HG03159 (cell line): Measurements from ENCODE around the gene CNTN2.

ENCODE experiments used
- ATAC-seq: cut with Tn5 transposase; IDR thresholded peaks from one replicate; pipeline ENCODE4 v1.9.1; 2021; ENCODE audit warnings: mild to moderate bottlenecking, moderate library complexity; ENCODE audit not compliant: unreplicated experiment

CNTN2 gene

GRCh38 chr1:205020466-205020865 is 22.5 kb upstream of the CNTN2 start:
- no peak for ATAC-seq

GRCh38 chr1:205024679-205025078 is 18.3 kb upstream of the CNTN2 start:
- ATAC-seq: no peak

DNA sequence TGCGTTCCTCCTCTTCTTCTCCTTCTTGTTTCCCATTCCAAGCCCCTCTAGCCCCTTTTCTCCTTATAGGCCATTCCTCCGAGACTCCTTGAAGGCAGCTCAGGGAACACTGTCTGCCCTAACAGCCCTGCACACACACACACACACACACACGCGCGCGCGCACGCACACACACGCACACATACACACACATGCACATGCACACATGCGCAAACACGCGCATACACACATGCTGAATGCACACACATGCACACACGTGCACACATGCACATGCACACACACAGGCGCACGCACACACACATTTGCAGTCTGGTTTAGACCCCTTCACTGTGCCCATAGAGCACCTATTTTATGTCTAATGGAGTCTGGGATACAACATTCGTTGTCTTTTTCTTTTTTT is 17.8 kb upstream of the CNTN2 start:
- ATAC-seq: no peak

DNA sequence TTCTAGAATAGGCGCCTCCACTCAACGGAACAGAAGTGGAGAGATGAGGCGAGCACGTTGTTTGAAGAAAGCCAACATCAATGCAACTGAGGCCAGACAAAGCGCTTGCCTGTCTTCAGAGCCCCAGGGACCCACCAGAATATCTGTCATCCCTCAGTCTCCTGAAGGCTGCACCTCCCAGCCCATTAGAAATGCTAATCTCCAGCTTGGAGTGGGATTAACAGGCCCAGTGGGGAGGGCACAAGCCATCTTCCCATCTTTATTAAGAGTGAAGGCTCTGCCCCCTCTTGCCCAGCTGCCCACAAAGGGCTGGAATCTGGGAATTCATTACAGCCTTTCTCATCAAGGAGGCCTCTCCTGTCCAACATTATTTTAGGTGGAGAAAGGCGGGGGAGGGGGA is 16.8 kb upstream of the CNTN2 start:
- ATAC-seq: no peak

- ATAC-seq: no peak
Measured at GRCh38 chr1:205028390-205028789, 14.6 kb upstream of the CNTN2 start.

GRCh38 chr1:205028924-205029323 is 14.1 kb upstream of the CNTN2 start:
- no peak for ATAC-seq

GRCh38 chr1:205030241-205030640 is 12.8 kb upstream of the CNTN2 start:
- ATAC-seq: no peak

- ATAC-seq: no peak
Measured at GRCh38 chr1:205030896-205031295, 12.1 kb upstream of the CNTN2 start.

GRCh38 chr1:205032508-205032907 is 10.5 kb upstream of the CNTN2 start:
- no peak for ATAC-seq

GRCh38 chr1:205037539-205037938 is 5.5 kb upstream of the CNTN2 start:
- no peak for ATAC-seq

DNA sequence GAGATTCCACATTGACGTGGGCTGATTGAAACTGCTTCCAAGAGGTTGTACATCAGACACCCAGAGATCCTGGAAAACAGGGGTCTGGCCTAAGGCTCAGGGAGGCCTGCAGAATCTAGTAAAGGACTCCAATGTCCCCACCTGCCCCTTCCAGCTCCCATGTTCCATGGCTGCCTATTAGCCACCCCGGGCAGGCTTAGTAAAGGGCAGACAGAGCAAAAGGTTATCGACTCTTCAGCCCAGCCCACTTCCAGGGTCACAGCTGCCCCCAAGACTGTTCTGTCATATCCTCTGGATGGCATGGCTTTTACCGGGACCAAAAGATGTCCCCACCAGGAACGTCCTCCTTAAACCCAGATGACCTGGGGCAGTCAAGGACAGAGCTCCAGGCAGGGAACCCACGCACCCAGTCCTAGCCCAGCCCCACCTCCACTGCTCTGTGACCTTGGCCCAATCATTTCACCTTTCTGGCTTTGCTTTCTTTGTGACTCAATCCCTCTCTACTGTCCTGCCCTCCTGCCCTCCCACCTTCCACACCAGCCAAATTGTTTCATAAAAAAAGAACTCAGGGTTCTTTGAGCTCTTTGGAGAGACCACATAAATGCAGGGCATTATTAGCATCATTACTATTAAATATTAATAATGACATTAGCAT is 4.8 kb upstream of the CNTN2 start:
- no peak for ATAC-seq

GRCh38 chr1:205041001-205041715 is 1.9 kb upstream of the CNTN2 start:
- ATAC-seq: no peak

DNA sequence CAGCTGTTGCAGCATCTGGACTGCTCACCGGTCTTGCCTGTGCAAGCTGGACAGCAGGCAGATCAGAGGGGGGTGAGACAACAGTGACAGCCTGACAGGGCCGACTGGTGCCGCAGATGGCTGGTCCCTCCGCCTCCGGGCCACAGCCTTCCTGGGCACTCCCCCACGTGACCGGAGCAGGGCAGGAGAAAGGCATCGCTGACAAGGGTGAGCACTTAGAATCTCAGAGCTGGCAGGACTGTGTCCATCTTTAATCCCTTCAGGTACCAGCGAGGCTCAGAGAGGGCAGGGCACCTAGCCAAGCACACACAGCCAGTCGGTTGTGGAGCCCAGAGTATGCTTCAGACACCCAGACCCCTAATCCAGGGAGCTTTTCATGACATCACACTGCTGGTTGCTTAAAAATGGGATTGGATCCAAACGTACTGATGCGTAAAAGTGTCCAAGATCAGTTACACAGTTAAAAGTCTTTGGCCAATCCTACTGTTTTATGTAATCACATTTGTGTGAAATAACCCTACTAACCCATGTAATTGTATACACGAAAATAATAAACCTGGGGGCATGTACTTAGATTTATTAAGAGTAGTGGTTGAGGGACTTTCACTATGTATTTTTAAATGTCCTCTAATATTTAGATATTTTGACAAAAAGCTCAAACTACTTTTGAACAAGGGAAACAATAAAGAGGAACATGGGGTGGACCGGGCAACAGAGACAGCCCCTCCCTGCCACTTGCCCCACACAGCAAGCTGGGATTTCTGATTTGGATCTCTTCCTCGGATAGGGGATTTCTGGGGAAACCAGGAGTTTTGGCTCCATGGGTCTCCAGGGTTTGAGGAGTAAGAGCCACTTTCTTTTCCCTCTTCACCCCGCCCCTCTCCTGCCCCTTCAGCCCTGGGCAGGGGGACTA is 758 bp upstream of the CNTN2 start:
- no peak for ATAC-seq

DNA sequence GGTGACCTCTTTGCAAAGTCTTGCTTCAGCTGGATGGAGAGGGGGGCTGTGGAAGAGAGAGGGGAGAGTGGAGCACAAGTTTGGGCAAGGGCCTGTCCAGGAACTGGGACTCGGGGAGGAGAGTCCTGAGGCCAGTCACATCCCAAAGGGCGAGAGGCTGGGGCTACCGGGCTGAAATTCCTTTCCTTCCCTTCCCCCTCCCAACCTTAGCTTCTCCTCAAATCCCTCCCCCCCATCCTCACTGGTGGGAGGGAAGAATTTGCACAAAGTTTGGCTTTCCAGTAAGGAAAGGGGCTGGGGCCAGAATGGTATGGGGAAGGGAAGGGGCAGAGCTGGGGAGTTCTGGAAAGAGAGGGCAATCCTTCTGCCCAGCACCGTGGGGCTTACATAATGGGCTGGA is 854 bp downstream of the CNTN2 start:
- ATAC-seq: no peak

DNA sequence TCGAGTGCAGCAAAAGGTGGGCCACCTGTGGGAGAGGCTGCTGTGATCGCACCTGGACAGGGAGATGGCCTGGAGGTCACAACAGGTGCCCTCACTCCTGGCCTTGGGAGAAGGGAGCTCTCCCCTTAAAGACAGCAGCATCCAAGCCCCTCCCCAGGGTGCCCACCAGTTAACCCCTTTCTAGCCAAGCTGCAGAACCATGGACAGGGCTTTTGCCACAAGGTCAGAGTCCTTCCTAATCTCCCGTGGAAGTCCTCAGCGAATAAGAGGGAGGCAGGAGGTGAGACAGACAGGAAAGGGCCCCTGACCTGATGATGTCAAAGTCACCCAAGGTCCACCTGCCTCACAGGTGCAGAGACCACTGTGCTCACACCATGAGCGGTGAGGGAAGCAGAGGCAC is 1.7 kb downstream of the CNTN2 start:
- ATAC-seq: no peak

DNA sequence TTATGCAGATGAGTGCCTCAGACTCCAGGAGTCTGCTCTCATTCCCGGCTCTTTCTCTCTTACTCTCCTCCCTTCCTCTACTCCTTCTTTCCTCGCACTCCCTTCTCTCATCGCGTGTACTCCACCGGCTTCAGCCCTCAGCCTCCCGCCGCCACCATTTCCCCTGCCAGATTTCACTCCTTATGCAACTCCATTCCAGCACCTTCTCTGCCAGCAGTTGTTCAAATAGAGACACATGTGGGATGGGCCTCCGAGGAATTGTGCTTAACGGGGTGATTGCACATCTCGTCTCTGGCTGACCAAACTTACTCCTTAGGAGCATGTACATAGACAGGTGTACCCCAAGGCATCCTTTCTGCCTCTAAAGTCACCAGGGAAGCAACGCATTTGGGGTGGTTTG is 2.1 kb downstream of the CNTN2 start:
- ATAC-seq: no peak

DNA sequence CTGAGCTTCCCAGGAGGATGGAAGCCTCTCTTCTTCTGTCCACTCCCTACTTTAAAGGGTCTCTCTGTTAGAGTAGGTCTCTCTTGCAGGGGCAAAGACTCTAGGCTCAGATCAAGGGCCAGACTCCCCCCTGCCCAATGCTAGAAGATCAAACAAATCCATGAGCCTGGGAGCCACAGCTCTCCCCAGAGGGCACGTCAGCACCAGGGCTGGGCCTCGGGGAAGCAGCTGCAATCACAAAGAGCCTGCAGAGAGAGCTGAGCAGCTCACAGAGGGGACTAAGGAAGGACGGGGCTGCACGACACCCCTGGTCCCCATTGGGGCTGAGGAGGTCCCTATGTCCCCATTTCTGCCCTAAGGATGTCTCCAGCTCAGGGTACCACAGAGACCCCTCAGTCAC is 3.9 kb downstream of the CNTN2 start:
- no peak for ATAC-seq

- no peak for ATAC-seq
Measured at GRCh38 chr1:205047764-205048231, 4.8 kb downstream of the CNTN2 start.

- ATAC-seq: no peak
Measured at GRCh38 chr1:205048382-205048781, 5.4 kb downstream of the CNTN2 start.

- ATAC-seq: no peak
Measured at GRCh38 chr1:205049479-205049878, 6.5 kb downstream of the CNTN2 start.

- ATAC-seq: no peak
Measured at GRCh38 chr1:205052690-205053089, 9.7 kb downstream of the CNTN2 start.

- no peak for ATAC-seq
Measured at GRCh38 chr1:205053296-205053695, 10.3 kb downstream of the CNTN2 start.
